GM12865 (cell line): ENCODE results near the gene ZRANB3.
"Not testable (repeated sequence)": the region's sequence is repeated elsewhere in the genome, so short reads cannot be mapped to it uniquely, and the experiment has no call there.

Experiments
- DNase-seq: peaks from one replicate; pipeline ENCODE4 v3.0.0; 2010; ENCODE audit warnings: low read depth
- H3K4me3 ChIP-seq: 2 replicates; pipeline ENCODE4 v1.5.1; 2011; ENCODE audit warnings: mild to moderate bottlenecking, low read depth, low read length, control low read depth
- CTCF ChIP-seq: IDR thresholded peaks from 2 replicates; pipeline ENCODE4 v1.5.1; 2011; ENCODE audit warnings: low read length, control low read depth, low read depth, inconsistent platforms; ENCODE audit not compliant: insufficient read depth; ENCODE audit errors: missing control alignments

Gene ZRANB3

DNA sequence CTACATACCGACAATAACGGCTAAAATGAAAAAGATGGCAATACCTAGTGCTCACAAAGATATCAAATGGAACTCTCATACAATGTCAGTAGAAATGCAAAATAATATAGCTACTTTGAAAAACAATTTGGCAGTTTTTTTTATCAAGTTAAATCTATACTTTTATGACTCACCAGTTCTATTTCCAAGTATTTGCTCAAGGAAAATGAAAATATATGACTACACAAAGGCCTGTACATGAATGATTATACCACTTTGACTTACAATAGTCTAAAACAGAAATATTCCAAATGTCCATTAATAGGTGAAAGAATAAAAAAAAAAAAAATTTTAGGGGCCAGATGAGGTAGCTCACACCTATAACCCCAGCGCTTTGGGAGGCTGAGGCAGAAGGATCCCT is 219.8 kb downstream of the ZRANB3 start:
- no peak for TF ChIP-seq CTCF
- no peak for DNase-seq
- H3K4me3 ChIP-seq: no peak overlapping the region

DNA sequence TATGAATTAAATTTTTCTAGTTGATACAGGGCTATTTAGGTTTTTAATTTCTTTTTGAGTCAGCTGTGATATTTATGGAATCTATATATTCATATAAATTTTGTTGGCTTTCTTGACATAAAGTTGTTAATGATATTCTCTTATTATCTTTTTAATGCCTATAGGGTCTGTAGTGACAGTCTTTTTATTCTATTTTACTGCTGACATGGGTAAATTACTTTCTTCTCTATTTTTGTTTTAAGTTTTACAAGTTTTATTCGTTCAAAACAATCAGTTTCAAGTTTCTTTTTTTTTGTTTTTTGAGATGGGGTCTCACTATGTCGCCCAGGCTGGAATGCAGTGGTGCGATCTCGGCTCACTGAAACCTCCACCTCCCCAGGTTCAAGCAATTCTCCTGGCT is 226.3 kb downstream of the ZRANB3 start:
- no peak for TF ChIP-seq CTCF
- H3K4me3 ChIP-seq: no peak overlapping the region
- DNase-seq: no peak

- peak; percentile 5 for DNase-seq
- TF ChIP-seq CTCF: no peak
- no peak overlapping the region for H3K4me3 ChIP-seq
Observed at GRCh38 chr2:135299658-135300244, 231.3 kb downstream of the ZRANB3 start.

DNA sequence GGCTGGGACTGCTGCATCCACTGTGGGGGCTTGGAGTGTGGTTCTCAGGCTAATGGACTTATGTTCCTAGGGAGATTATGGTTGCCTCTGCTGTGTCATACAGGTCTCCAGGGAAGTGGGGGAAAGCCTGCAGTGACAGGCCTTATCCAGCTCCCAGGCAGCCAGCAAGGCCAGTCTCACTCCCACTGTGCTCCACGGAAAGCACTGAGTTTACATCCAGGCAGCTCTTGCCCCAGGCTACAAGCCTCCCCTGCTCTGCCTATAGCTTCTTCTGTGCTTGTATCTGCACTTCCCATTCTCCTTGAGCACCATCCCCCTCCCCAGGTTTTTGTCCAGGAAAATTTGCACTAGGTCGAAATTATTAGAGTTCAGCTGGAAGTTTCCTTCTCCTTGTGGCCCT is 231.9 kb downstream of the ZRANB3 start:
- no peak for TF ChIP-seq CTCF
- DNase-seq: no peak
- H3K4me3 ChIP-seq: no peak overlapping the region

GRCh38 chr2:135287121-135287520 is 243.9 kb downstream of the ZRANB3 start:
- DNase-seq, H3K4me3 ChIP-seq: not testable (repeated sequence)

GRCh38 chr2:135285391-135285790 is 245.6 kb downstream of the ZRANB3 start:
- no peak overlapping the region for H3K4me3 ChIP-seq
- DNase-seq: no peak
- no peak for TF ChIP-seq CTCF

DNA sequence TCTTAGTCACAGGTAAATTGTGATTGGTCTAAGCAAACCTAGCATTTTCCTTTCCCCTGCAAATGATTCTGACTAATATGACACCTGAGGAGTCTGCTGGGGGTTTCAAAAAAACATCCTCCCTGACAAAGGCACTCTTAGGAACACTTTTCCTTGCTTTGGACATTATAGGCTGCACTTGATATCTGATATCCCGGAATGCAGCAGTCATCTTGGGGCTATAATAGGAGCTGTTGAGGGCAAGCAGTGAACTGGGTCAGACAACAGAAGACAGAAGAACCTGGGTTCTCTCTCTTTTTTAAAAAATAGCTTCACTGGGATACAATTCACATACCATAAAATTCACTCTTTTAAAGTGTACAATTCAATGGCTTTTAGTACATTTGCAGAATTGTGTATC is 249.6 kb downstream of the ZRANB3 start:
- H3K4me3 ChIP-seq: no peak overlapping the region
- TF ChIP-seq CTCF: no peak
- DNase-seq: no peak
